ENCODE measurements around the gene TAS1R2. TPM values are rescaled to one million over a fixed set of nuclear protein-coding genes. Genes with fewer than 3 reads are reported as not detected.

TAS1R2 gene
- total and polyA plus RNA-seq, 2 donors from 2014 or later, result not detected

DNA sequence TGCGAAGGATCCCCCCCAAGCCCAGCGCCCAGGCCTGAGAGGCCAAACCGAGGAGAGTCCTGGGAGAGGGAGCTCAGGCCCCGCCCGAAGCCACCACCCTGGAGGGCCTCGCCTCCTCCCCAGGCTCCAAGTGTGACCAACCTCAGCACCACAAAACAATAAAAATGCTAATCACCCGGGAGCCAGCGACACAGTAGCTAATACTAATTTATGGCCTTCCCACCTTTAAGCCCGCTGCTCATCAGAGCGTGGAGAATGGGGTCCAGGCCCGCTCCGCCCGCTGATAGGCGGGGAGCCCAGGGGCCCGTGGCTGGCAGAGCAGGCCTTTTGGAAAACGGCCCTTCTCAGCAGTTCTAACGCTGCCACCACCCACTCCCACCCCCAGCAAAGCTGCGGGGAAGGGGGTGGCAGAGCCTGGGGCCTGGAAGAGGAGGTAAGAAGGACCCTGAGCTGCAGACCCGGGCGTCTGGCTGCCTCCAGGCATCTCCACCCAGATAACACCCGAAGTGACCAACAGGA lies 20.4 kb upstream of the TAS1R2 start:
- Histone ChIP-seq H3K9me3 (ENCODE audit: control insufficient read depth in 2 of 3, insufficient read depth in 1 of 3, low read length in 3 of 3) (no peaks in the 10 kb centered on the region), H3K27ac (ENCODE audit: low read depth in 2 of 2, low read length in 2 of 2) (no peak overlapping the region), H3K4me1 (ENCODE audit: control insufficient read depth in 2 of 3, insufficient read depth in 2 of 3, low read depth in 1 of 3, low read length in 3 of 3) (peaks cover 0 to 36% (median 17%) of the 10 kb centered on the region in 3 donors), H3K4me3 (ENCODE audit: low read length in 3 of 3) (no peak overlapping the region), H3K36me3 (ENCODE audit: control insufficient read depth in 2 of 3, insufficient read depth in 3 of 3, low read length in 3 of 3) (peaks cover 4 to 48% (median 31%) of the 10 kb centered on the region in 3 donors), H3K27me3 (ENCODE audit: control insufficient read depth, insufficient read depth, low read length) (no peaks in the 10 kb centered on the region), H3K9ac (ENCODE audit: low read length in 3 of 3) (no peak overlapping the region)
- TF ChIP-seq, protein P1, sequence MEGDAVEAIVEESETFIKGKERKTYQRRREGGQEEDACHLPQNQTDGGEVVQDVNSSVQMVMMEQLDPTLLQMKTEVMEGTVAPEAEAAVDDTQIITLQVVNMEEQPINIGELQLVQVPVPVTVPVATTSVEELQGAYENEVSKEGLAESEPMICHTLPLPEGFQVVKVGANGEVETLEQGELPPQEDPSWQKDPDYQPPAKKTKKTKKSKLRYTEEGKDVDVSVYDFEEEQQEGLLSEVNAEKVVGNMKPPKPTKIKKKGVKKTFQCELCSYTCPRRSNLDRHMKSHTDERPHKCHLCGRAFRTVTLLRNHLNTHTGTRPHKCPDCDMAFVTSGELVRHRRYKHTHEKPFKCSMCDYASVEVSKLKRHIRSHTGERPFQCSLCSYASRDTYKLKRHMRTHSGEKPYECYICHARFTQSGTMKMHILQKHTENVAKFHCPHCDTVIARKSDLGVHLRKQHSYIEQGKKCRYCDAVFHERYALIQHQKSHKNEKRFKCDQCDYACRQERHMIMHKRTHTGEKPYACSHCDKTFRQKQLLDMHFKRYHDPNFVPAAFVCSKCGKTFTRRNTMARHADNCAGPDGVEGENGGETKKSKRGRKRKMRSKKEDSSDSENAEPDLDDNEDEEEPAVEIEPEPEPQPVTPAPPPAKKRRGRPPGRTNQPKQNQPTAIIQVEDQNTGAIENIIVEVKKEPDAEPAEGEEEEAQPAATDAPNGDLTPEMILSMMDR (IDR thresholded peaks at IDR 0.05; ENCODE audit: borderline replicate concordance, extremely low read depth, insufficient read depth), result no peak
- intact Hi-C loops (cut with DNase I), result loop anchor here (10.0 kb wide), 1 partner anchor 275 kb away; no protein-coding TSS in a partner anchor
- peak; percentile 73 to 87 (median 80) for DNase-seq
- no peak for FAIRE-seq

DNA sequence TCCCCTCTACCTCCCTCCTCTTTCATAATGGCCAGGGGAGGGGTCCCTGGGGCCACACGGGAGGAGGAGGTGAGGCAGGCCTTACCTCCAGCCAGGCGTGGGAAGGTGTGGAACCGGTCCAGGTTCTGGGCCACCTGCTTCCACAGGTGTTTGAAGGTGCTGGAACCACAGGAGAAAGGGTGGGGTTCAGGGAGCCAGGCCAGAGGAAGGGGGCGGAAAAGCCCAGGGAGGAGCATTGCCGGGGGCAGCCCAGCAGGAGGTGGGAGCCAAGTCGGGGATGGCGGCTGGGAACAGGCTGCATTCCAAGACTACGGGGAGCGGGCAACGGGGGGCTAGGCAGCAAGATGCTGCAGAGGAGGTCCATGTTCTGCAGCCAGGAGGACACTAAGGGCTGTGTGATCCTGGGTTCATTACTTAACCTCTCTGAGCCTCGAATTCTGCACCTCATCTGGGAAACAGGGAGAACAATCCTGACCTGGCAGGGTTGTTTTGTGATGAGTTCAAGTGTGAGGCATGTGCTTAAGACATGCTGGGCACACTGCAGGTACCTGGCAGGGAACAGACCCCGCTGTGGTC lies 19.8 kb upstream of the TAS1R2 start:
- TF ChIP-seq, protein P1 (IDR thresholded peaks at IDR 0.05; ENCODE audit: borderline replicate concordance, extremely low read depth, insufficient read depth), result no peak
- Histone ChIP-seq H3K4me1 (ENCODE audit: control insufficient read depth in 2 of 3, insufficient read depth in 2 of 3, low read depth in 1 of 3, low read length in 3 of 3) (peaks cover 0 to 31% (median 12%) of the 10 kb centered on the region in 3 donors), H3K9ac (ENCODE audit: low read length in 3 of 3) (no peak overlapping the region), H3K4me3 (ENCODE audit: low read length in 3 of 3) (no peak overlapping the region), H3K9me3 (ENCODE audit: control insufficient read depth in 2 of 3, insufficient read depth in 1 of 3, low read length in 3 of 3) (no peaks in the 10 kb centered on the region), H3K27me3 (ENCODE audit: control insufficient read depth, insufficient read depth, low read length) (no peaks in the 10 kb centered on the region), H3K36me3 (ENCODE audit: control insufficient read depth in 2 of 3, insufficient read depth in 3 of 3, low read length in 3 of 3) (peaks cover 4 to 49% (median 31%) of the 10 kb centered on the region in 3 donors), H3K27ac (ENCODE audit: low read depth in 2 of 2, low read length in 2 of 2) (peak overlapping the region in 1 of 2 donors; percentile 11)
- DNase-seq (peak in 2 of 5 donors; percentile 59 to 82), FAIRE-seq (no peak)
- intact Hi-C loops (cut with DNase I), result loop anchor here (10.0 kb wide), 1 partner anchor 275 kb away; no protein-coding TSS in a partner anchor

DNA sequence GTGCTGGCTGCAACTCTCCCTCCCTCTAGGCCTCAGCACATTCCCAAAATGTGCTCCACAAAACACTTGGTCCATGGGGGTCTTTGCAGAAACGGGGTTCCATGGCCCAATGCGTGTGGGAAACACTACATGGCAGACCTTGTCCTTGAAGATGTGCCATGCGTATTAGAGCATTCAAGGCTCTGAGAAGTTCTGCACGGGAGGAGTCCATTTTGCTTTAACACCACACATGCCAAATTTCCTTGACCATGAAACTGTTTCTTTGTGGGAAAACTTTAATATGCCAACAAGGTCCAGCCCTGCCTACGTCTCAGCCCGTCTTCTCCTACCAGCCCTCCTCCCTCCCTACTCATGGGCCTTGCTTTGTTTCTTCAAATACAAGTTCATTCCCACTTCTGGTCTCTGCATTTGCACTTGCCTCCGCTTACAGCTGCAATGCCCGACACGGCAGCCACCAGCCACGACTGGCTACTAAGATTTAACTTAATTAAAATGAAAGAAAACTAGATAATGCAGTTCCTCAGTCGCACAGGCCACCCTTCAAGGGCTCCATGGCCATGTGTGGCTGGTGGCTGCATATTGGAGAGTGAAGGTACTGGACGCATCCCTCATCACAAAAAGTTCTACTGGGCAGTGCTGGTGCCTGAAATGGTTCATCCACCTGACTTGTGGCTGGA lies 19.2 kb upstream of the TAS1R2 start:
- Histone ChIP-seq H3K36me3 (ENCODE audit: control insufficient read depth in 2 of 3, insufficient read depth in 3 of 3, low read length in 3 of 3) (peaks cover 4 to 50% (median 31%) of the 10 kb centered on the region in 3 donors), H3K9ac (ENCODE audit: low read length in 3 of 3) (no peak overlapping the region), H3K9me3 (ENCODE audit: control insufficient read depth in 2 of 3, insufficient read depth in 1 of 3, low read length in 3 of 3) (no peaks in the 10 kb centered on the region), H3K4me1 (ENCODE audit: control insufficient read depth in 2 of 3, insufficient read depth in 2 of 3, low read depth in 1 of 3, low read length in 3 of 3) (peaks cover 0 to 26% (median 7%) of the 10 kb centered on the region in 3 donors), H3K4me3 (ENCODE audit: low read length in 3 of 3) (no peak overlapping the region), H3K27me3 (ENCODE audit: control insufficient read depth, insufficient read depth, low read length) (no peaks in the 10 kb centered on the region), H3K27ac (ENCODE audit: low read depth in 2 of 2, low read length in 2 of 2) (no peak overlapping the region)
- FAIRE-seq, result no peak
- intact Hi-C loops (cut with DNase I), result loop anchor here (10.0 kb wide), 1 partner anchor 274 kb away; no protein-coding TSS in a partner anchor
- DNase-seq, result peak in 1 of 5 donors; percentile 20
- TF ChIP-seq, protein P1 (IDR thresholded peaks at IDR 0.05; ENCODE audit: borderline replicate concordance, extremely low read depth, insufficient read depth), result no peak

Data from kidney (tissue), 14 donors.